B cell (primary cell): ENCODE results near the gene RNF11. TPM values are rescaled to one million over a fixed set of nuclear protein-coding genes. Genes with fewer than 3 reads are reported as not detected.

Experiments used
- ATAC-seq: fragments of 200-7000 bp; cut with Tn5 transposase; one replicate; pipeline ENCODE4 v1.10.0; 2021; ENCODE audit warnings: low read depth, mild to moderate bottlenecking, moderate number of reproducible peaks, moderate library complexity
- CTCF ChIA-PET: fragments of 350-600 bp; sonication (Branson Sonifier 250); formaldehyde crosslinking; loops from one replicate; lab custom pipeline; 2021; ENCODE audit warnings: antibody characterized with exemption, inconsistent platforms; lab: Charles Lee
- POLR2A ChIA-PET: fragments of 350-600 bp; sonication (Branson Sonifier 250); formaldehyde crosslinking; loops from one replicate; lab custom pipeline; 2021; ENCODE audit warnings: antibody characterized with exemption; lab: Charles Lee
- DNase-seq: peaks from one replicate; pipeline ENCODE4 v3.0.0; 2013
- H2AFZ ChIP-seq: 2 replicates; pipeline ENCODE4 v1.6.1; 2012; ENCODE audit warnings: mild to moderate bottlenecking, low read depth, low read length; ENCODE audit not compliant: insufficient read depth, poor library complexity, severe bottlenecking
- H3K27ac ChIP-seq, 2 donors: 1 replicate in 1 of 2; 2 replicates in 1 of 2; pipeline ENCODE4 v1.5.1; 2012 to 2013; ENCODE audit warnings: low read length in 2 of 2, mild to moderate bottlenecking in 2 of 2, moderate library complexity in 1 of 2
- H3K27me3 ChIP-seq, 4 experiments: fragments of 200-600 bp in 1 of 4; sonication (generic) in 1 of 4; replicated peaks in 1 of 4; 1 replicate in 2 of 4; 2 replicates in 2 of 4; pipeline versions ENCODE4 v1.6.1 to v1.7.0; 2013 to 2016; ENCODE audit warnings: low read length in 3 of 4, mild to moderate bottlenecking in 2 of 4, mixed read lengths in 1 of 4, moderate library complexity in 1 of 4; ENCODE audit not compliant: insufficient read depth in 4 of 4, control insufficient read depth in 3 of 4; ENCODE audit errors: control extremely low read depth in 1 of 4
- H3K36me3 ChIP-seq, 2 experiments: replicated peaks in 1 of 2; 1 replicate in 1 of 2; 2 replicates in 1 of 2; pipeline versions ENCODE4 v1.6.1 to v1.7.1; 2013; ENCODE audit warnings: low read length in 1 of 2; ENCODE audit not compliant: insufficient read depth in 2 of 2, control insufficient read depth in 1 of 2; ENCODE audit errors: control extremely low read depth in 1 of 2, extremely low read depth in 1 of 2
- H3K4me1 ChIP-seq, 2 donors: fragments of 200-600 bp in 1 of 2; sonication (generic) in 1 of 2; 1 replicate in 1 of 2; 2 replicates in 1 of 2; pipeline versions ENCODE4 v1.5.1 to v1.6.1; 2013 to 2017; ENCODE audit warnings: low read length in 2 of 2; ENCODE audit not compliant: control insufficient read depth in 2 of 2, insufficient read depth in 2 of 2
- H3K4me2 ChIP-seq: replicated peaks from 2 replicates; pipeline ENCODE3; 2012; ENCODE audit warnings: mild to moderate bottlenecking, low read depth, low read length; ENCODE audit not compliant: poor library complexity, severe bottlenecking
- H3K4me3 ChIP-seq, 5 experiments: fragments of 200-600 bp in 1 of 5; sonication (generic) in 1 of 5; 1 replicate in 3 of 5; 2 replicates in 2 of 5; pipeline versions ENCODE4 v1.5.1 to v1.7.0; 2011 to 2016; ENCODE audit warnings: low read length in 4 of 5, mild to moderate bottlenecking in 4 of 5, low read depth in 2 of 5, control low read depth in 1 of 5, moderate library complexity in 1 of 5; ENCODE audit not compliant: insufficient read depth in 1 of 5; ENCODE audit errors: control extremely low read depth in 1 of 5, extremely low read depth in 1 of 5
- H3K79me2 ChIP-seq: fragments of 200-600 bp; sonication (generic); one replicate; pipeline ENCODE4 v1.6.0; 2016; ENCODE audit warnings: low read length; ENCODE audit not compliant: control insufficient read depth, insufficient read depth
- H3K9ac ChIP-seq: fragments of 200-600 bp; sonication (generic); 2 replicates; pipeline ENCODE4 v1.6.1; 2017; ENCODE audit warnings: mild to moderate bottlenecking, low read length, moderate library complexity
- H3K9me3 ChIP-seq, 3 donors: one replicate each; pipeline versions ENCODE4 v1.6.1 to v1.7.1; 2013; ENCODE audit warnings: low read length in 2 of 3; ENCODE audit not compliant: control insufficient read depth in 2 of 3, insufficient read depth in 1 of 3; ENCODE audit errors: control extremely low read depth in 1 of 3
- H4K20me1 ChIP-seq: 2 replicates; pipeline ENCODE4 v1.6.0; 2012; ENCODE audit warnings: mild to moderate bottlenecking, low read length; ENCODE audit not compliant: insufficient read depth, control insufficient read depth, poor library complexity, severe bottlenecking
- H3K27ac Mint-ChIP-seq: one replicate; pipeline ENCODE4 v1.8.0; 2021; ENCODE audit warnings: mixed read lengths
- H3K27me3 Mint-ChIP-seq: one replicate; pipeline ENCODE4 v1.8.0; 2021; ENCODE audit warnings: mixed read lengths
- H3K4me1 Mint-ChIP-seq: one replicate; pipeline ENCODE4 v1.8.0; 2021; ENCODE audit warnings: mixed read lengths
- H3K4me3 Mint-ChIP-seq: one replicate; pipeline ENCODE4 v1.8.0; 2021; ENCODE audit warnings: mixed read lengths
- H3K9me3 Mint-ChIP-seq: one replicate; pipeline ENCODE4 v1.8.0; 2022; ENCODE audit warnings: mixed read lengths; ENCODE audit not compliant: insufficient read depth
- EZH2 ChIP-seq: IDR thresholded peaks from 2 replicates; pipeline ENCODE4 v1.6.1; 2012; ENCODE audit warnings: borderline replicate concordance, low read depth, mild to moderate bottlenecking, moderate library complexity, low read length; ENCODE audit not compliant: insufficient read depth, poor library complexity, severe bottlenecking
- WGBS: methylation state at CpG from one replicate; pipeline ENCODE4 v1.1.5; 2013; ENCODE audit warnings: missing lambda C conversion rate; ENCODE audit not compliant: insufficient coverage; 5-methylcytosine and 5-hydroxymethylcytosine counted together
- intact Hi-C: fragments of 100-400 bp; cut with micrococcal nuclease; formaldehyde crosslinking; loops from one replicate; pipeline ENCODE4 v1.10.0; 2022
- polyA plus RNA-seq: library from polyadenylated mRNA; depleted of rRNA; stranded (reverse); fragments of >200 nt; gene quantifications from 2 replicates; pipeline ENCODE4 v1.2.3, GENCODE V29; 2012
- total RNA-seq, 2 donors: library from RNA; stranded (reverse); fragments of 120-200 nt in 1 of 2; gene quantifications; 1 replicate in 1 of 2; 2 replicates in 1 of 2; pipeline versions ENCODE4 v1.2.3 to v1.2.4, GENCODE V29; 2013 to 2022
- TF ChIP-seq, protein P1 (sequence below): fragments of 200-600 bp; IDR thresholded peaks from one replicate; pipeline ENCODE4 v1.8.0; 2022; ENCODE audit warnings: antibody characterized with exemption, mild to moderate bottlenecking

Gene RNF11
- total and polyA plus RNA-seq, 2 donors (not counting 1 experiment from before 2014, with no cell fraction given): 10.0 to 20.6 TPM

DNA sequence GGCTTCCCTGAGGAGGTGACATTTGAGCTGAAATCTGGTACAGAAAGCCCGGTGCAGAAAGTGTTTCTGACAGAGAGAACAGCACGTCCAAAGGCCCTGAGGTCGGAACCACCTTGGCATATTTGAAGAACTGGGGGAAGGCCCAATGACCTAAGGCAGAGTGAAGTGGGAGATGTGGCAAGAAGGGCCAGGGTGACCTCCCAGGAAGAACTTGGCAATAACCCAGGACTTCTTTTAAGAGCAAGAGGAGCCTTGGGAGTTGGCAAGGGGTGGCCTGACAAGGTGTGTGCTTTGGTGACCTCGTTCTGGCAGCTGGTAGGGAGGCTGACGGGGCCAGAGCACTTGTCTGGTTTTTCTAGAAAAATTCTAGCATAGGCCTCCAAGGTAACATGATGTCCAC lies 70.9 kb downstream of the RNF11 start:
- Mint-ChIP-seq H3K27me3 (no peaks in the 10 kb centered on the region), H3K4me3 (no peak overlapping the region), H3K27ac (no peak overlapping the region), H3K4me1 (peaks cover 14% of the 10 kb centered on the region), H3K9me3 (no peaks in the 10 kb centered on the region)
- no peaks in the 10 kb centered on the region for H3K36me3 ChIP-seq
- H3K9ac ChIP-seq: no peak overlapping the region
- WGBS: 98% methylated on average over 3 of the region's 5 CpGs
- DNase-seq (no peak), ATAC-seq (no peak)
- H3K4me2 ChIP-seq: no peak overlapping the region
- H3K27ac ChIP-seq: no peak overlapping the region
- intact Hi-C loops: no loop called here
- H3K9me3 ChIP-seq: no peaks in the 10 kb centered on the region
- ChIA-PET POLR2A (no interaction called here), CTCF (interaction anchor here (1.0 to 2.3 kb wide), 3 partner anchors 10 to 11 kb away, joined by 3 to 13 read pairs (median 4); no protein-coding TSS in a partner anchor)
- no peak overlapping the region for H2AFZ ChIP-seq
- H3K4me3 ChIP-seq: no peak overlapping the region
- H3K4me1 ChIP-seq: peaks cover 3 to 8% of the 10 kb centered on the region in 2 donors
- H3K79me2 ChIP-seq: no peaks in the 10 kb centered on the region
- H4K20me1 ChIP-seq: no peaks in the 10 kb centered on the region
- H3K27me3 ChIP-seq: no peaks in the 10 kb centered on the region
- no peak for TF ChIP-seq EZH2

- 96% methylated on average over 6 of the region's 6 CpGs for WGBS
- ChIA-PET CTCF (interaction anchor here (1.5 kb wide), 1 partner anchor 12 kb away, joined by 4 read pairs; no protein-coding TSS in a partner anchor), POLR2A (no interaction called here)
- no peak overlapping the region for H3K9ac ChIP-seq
- no peak for ATAC-seq
- H3K36me3 ChIP-seq: no peaks in the 10 kb centered on the region
- H3K4me1 ChIP-seq: peaks cover 3 to 5% of the 10 kb centered on the region in 2 donors
- intact Hi-C loops: no loop called here
- H3K27ac Mint-ChIP-seq: no peak overlapping the region
- H3K9me3 Mint-ChIP-seq: no peaks in the 10 kb centered on the region
- no peak overlapping the region for H3K4me3 Mint-ChIP-seq
- TF ChIP-seq, protein P1, sequence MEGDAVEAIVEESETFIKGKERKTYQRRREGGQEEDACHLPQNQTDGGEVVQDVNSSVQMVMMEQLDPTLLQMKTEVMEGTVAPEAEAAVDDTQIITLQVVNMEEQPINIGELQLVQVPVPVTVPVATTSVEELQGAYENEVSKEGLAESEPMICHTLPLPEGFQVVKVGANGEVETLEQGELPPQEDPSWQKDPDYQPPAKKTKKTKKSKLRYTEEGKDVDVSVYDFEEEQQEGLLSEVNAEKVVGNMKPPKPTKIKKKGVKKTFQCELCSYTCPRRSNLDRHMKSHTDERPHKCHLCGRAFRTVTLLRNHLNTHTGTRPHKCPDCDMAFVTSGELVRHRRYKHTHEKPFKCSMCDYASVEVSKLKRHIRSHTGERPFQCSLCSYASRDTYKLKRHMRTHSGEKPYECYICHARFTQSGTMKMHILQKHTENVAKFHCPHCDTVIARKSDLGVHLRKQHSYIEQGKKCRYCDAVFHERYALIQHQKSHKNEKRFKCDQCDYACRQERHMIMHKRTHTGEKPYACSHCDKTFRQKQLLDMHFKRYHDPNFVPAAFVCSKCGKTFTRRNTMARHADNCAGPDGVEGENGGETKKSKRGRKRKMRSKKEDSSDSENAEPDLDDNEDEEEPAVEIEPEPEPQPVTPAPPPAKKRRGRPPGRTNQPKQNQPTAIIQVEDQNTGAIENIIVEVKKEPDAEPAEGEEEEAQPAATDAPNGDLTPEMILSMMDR: no peak
- TF ChIP-seq EZH2: no peak
- H3K4me2 ChIP-seq: no peak overlapping the region
- no peaks in the 10 kb centered on the region for H3K79me2 ChIP-seq
- H3K4me3 ChIP-seq: no peak overlapping the region
- peaks cover 14% of the 10 kb centered on the region for H3K4me1 Mint-ChIP-seq
- H3K27me3 Mint-ChIP-seq: no peaks in the 10 kb centered on the region
- H3K9me3 ChIP-seq: no peaks in the 10 kb centered on the region
- no peaks in the 10 kb centered on the region for H4K20me1 ChIP-seq
- no peak overlapping the region for H3K27ac ChIP-seq
- H2AFZ ChIP-seq: no peak overlapping the region
- no peak for DNase-seq
- H3K27me3 ChIP-seq: no peaks in the 10 kb centered on the region
These were observed 72.6 kb downstream of the RNF11 start for GRCh38 chr1:51308636-51309035.
